ENCODE results near the gene CCNL2.

DNA sequence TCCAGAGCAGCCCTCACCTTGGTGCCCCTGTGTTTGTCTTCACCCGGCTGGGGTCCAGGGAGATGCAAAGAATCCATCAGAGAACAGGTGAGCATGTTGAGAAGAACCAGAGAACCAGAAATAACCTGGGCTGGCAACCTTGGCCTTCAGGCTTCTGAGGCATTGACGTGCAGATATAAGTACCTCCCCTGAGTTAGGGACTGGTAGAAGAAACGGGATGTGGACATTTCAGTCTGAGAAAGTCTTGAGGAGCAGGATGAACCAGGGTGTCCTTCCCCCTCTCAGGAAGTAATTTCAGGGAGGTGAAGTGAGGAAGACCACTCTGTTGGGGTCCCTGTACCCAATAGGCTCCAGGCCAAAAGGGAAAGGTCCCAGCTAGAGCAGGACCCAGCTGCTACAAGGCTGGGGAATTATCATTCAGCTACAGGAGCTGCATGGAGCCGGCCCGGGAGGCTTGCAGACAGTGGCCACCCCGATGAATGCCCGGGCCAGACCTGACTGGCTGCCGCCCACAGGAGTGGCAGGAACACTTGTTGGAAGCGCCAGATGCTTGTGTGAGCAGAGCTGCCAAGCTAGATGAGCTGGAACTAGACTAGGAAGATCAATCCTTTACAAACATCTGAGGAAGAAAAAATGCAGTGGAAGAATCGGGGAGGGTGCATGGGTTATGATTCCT lies 22.4 kb downstream of the CCNL2 start:
- no peak for TF ChIP-seq PREB (CRISPR knock-in tag; IDR thresholded peaks at IDR 0.05)
- no peak for TF ChIP-seq RFX5 (IDR thresholded peaks at IDR 0.05; ENCODE audit: low read depth, low read length)
- TF ChIP-seq ZNF30 (CRISPR knock-in tag; IDR thresholded peaks at IDR 0.05): no peak
- TF ChIP-seq CTCF (CRISPR knock-in tag; IDR thresholded peaks at IDR 0.05): no peak
- TF ChIP-seq, protein P1, sequence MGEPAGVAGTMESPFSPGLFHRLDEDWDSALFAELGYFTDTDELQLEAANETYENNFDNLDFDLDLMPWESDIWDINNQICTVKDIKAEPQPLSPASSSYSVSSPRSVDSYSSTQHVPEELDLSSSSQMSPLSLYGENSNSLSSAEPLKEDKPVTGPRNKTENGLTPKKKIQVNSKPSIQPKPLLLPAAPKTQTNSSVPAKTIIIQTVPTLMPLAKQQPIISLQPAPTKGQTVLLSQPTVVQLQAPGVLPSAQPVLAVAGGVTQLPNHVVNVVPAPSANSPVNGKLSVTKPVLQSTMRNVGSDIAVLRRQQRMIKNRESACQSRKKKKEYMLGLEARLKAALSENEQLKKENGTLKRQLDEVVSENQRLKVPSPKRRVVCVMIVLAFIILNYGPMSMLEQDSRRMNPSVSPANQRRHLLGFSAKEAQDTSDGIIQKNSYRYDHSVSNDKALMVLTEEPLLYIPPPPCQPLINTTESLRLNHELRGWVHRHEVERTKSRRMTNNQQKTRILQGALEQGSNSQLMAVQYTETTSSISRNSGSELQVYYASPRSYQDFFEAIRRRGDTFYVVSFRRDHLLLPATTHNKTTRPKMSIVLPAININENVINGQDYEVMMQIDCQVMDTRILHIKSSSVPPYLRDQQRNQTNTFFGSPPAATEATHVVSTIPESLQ (CRISPR knock-in tag; conservative IDR thresholded peaks at IDR 0.05): no peak
- TF ChIP-seq, protein P2, sequence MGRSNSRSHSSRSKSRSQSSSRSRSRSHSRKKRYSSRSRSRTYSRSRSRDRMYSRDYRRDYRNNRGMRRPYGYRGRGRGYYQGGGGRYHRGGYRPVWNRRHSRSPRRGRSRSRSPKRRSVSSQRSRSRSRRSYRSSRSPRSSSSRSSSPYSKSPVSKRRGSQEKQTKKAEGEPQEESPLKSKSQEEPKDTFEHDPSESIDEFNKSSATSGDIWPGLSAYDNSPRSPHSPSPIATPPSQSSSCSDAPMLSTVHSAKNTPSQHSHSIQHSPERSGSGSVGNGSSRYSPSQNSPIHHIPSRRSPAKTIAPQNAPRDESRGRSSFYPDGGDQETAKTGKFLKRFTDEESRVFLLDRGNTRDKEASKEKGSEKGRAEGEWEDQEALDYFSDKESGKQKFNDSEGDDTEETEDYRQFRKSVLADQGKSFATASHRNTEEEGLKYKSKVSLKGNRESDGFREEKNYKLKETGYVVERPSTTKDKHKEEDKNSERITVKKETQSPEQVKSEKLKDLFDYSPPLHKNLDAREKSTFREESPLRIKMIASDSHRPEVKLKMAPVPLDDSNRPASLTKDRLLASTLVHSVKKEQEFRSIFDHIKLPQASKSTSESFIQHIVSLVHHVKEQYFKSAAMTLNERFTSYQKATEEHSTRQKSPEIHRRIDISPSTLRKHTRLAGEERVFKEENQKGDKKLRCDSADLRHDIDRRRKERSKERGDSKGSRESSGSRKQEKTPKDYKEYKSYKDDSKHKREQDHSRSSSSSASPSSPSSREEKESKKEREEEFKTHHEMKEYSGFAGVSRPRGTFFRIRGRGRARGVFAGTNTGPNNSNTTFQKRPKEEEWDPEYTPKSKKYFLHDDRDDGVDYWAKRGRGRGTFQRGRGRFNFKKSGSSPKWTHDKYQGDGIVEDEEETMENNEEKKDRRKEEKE (IDR thresholded peaks at IDR 0.05): no peak
